GM12892 (cell line): ENCODE measurements around the gene ATP12A.

Experiments
- POLR2A ChIP-seq: IDR thresholded peaks from 2 replicates; pipeline ENCODE4 v1.6.1; 2011; ENCODE audit warnings: low read depth, low read length, control low read depth
- POLR2AphosphoS5 ChIP-seq: IDR thresholded peaks from 2 replicates; pipeline ENCODE4 v1.6.1; 2011; ENCODE audit warnings: low read depth, low read length, control low read depth
- TAF1 ChIP-seq: IDR thresholded peaks from 2 replicates; pipeline ENCODE4 v1.6.1; 2011; ENCODE audit warnings: low read depth, mild to moderate bottlenecking, control low read depth, low read length, borderline replicate concordance

- TF ChIP-seq POLR2A (no peak), POLR2AphosphoS5 (no peak), TAF1 (no peak)
Observed at GRCh38 chr13:24671386-24672113, 8.7 kb upstream of the ATP12A start.
